ENCODE results near the gene PLEKHA4.
"Not testable (repeated sequence)": the region's sequence is repeated elsewhere in the genome, so short reads cannot be mapped to it uniquely, and the experiment has no call there.

Gene PLEKHA4

DNA sequence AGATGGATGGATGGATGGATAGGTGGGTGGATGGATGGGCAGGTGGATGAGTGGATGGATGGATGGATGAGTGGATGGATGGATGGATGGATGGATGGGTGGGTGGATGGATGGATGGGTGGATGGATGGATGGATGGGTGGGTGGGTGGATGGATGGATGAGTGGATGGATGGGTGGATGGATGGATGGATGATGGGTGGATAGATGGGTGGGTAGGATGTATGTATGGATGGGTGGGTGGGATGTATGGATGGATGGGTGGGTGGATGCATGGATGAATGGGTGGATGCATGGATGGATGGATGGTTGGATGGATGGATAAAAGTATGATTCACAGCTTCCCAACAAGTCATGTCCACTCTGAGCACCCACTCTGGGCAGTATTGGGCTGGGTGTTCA, 35.4 kb upstream of the PLEKHA4 start:
- peaks cover 13% of the 10 kb centered on the region for H3K36me3 ChIP-seq (ENCODE audit: control insufficient read depth, insufficient read depth, low read length)
- not testable (repeated sequence) for H3K9me3 ChIP-seq (ENCODE audit: control insufficient read depth, insufficient read depth, low read length); H3K27me3 ChIP-seq (ENCODE audit: control insufficient read depth, insufficient read depth, low read length); H3K4me3 ChIP-seq (ENCODE audit: low read length); H3K27ac ChIP-seq (ENCODE audit: low read length); DNase-seq (ENCODE audit: low read depth, low spot score); H3K4me1 ChIP-seq (ENCODE audit: control insufficient read depth, insufficient read depth, low read length)

DNA sequence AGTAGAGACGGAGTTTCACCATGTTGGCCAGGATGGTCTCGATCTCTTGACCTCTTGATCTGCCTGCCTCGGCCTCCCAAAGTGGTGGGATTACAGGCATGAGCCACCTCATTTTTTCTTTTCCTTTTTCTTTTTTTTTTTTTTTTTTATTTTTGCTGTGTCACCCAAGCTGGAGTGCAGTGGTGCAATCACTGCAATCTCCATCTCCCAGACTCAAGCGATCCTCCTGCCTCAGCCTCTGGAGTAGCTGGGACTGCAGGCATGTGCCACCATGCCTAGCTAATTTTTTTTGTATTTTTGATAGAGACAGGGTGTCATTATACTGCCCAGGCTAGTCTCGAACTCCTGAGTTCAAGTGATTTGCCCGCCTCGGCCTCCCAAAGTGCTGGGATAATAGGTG, 33.9 kb upstream of the PLEKHA4 start:
- DNase-seq (ENCODE audit: low read depth, low spot score); H3K9me3 ChIP-seq (ENCODE audit: control insufficient read depth, insufficient read depth, low read length); H3K4me1 ChIP-seq (ENCODE audit: control insufficient read depth, insufficient read depth, low read length); H3K27me3 ChIP-seq (ENCODE audit: control insufficient read depth, insufficient read depth, low read length); H3K27ac ChIP-seq (ENCODE audit: low read length); H3K4me3 ChIP-seq (ENCODE audit: low read length); H3K36me3 ChIP-seq (ENCODE audit: control insufficient read depth, insufficient read depth, low read length): not testable (repeated sequence)
- WGBS (ENCODE audit: insufficient coverage, insufficient read length) = no CpG with 5 or more reads among the region's 7 CpGs

GRCh38 chr19:48900477-48901406, 32.3 kb upstream of the PLEKHA4 start:
- DNase-seq (ENCODE audit: low read depth, low spot score) = no peak
- peak overlapping the region; percentile 71 for H3K4me3 ChIP-seq (ENCODE audit: low read length)
- H3K27me3 ChIP-seq (ENCODE audit: control insufficient read depth, insufficient read depth, low read length) = no peaks in the 10 kb centered on the region
- H3K4me1 ChIP-seq (ENCODE audit: control insufficient read depth, insufficient read depth, low read length) = peaks cover 1% of the 10 kb centered on the region; the same call in 1 of the 2 replicates
- H3K36me3 ChIP-seq (ENCODE audit: control insufficient read depth, insufficient read depth, low read length) = peaks cover 6% of the 10 kb centered on the region; the same call in 1 of the 2 replicates
- H3K27ac ChIP-seq (ENCODE audit: low read length) = no peak overlapping the region
- H3K9me3 ChIP-seq (ENCODE audit: control insufficient read depth, insufficient read depth, low read length) = no peaks in the 10 kb centered on the region
- no CpG with 5 or more reads among the region's 24 CpGs for whole genome bisulfite sequencing (ENCODE audit: insufficient coverage, insufficient read length)

DNA sequence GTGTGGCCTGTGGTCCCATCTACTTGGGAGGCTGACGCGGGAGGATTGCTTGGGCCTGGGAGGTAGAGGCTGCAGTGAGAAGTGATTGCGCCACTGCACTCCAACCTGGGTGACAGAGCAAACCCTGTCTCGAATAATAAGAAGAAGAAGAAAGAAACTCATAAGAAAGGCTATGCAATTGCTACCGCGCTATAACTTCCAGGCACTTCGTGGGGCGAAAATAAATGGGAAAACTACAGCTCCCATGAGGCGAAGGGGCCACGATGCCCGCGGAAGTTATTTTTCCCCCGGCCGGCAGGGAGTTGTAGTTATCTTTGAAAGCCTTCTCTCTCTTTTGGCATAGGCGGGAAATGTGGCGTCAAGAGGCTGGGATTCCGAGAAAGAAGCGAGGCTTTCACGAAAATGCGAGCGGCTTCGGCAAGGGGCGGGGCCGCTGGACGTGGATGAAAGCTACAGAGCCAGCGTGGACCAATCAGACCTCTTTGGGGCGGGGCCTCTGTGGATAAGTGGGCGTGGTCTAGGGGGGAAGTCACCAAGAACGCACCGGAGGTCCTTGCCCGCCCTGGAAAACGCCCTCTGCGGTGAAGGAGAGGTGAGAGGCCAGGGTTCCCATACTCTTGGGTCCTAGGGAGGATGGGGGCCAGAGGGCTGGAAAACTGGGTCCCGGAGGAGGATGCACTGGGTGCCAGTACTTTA, 31.5 kb upstream of the PLEKHA4 start, which contains the start of gene NUCB1:
Gene NUCB1 (plus strand): TSS at position 532 of the 696 bp plus-strand sequence. CDS start 485 bp downstream, outside the sequence.
- Histone ChIP-seq H3K27me3 (ENCODE audit: control insufficient read depth, insufficient read depth, low read length) (no peaks in the 10 kb centered on the region), H3K36me3 (ENCODE audit: control insufficient read depth, insufficient read depth, low read length) (no peaks in the 10 kb centered on the region), H3K9me3 (ENCODE audit: control insufficient read depth, insufficient read depth, low read length) (no peaks in the 10 kb centered on the region), H3K27ac (ENCODE audit: low read length) (no peak within 1 kb of the TSS), H3K4me1 (ENCODE audit: control insufficient read depth, insufficient read depth, low read length) (peaks cover 1% of the 10 kb centered on the region; the same call in 1 of the 2 replicates), H3K4me3 (ENCODE audit: low read length) (peak within 1 kb of the TSS; percentile 71)
- WGBS (ENCODE audit: insufficient coverage, insufficient read length) = no CpG with 5 or more reads among the region's 34 CpGs
- DNase-seq (ENCODE audit: low read depth, low spot score) = peak; percentile 96

GRCh38 chr19:48899386-48899749, 31.0 kb upstream of the PLEKHA4 start:
- not testable (repeated sequence) for H3K27me3 ChIP-seq (ENCODE audit: control insufficient read depth, insufficient read depth, low read length); H3K9me3 ChIP-seq (ENCODE audit: control insufficient read depth, insufficient read depth, low read length); H3K27ac ChIP-seq (ENCODE audit: low read length); DNase-seq (ENCODE audit: low read depth, low spot score); H3K36me3 ChIP-seq (ENCODE audit: control insufficient read depth, insufficient read depth, low read length); H3K4me1 ChIP-seq (ENCODE audit: control insufficient read depth, insufficient read depth, low read length); H3K4me3 ChIP-seq (ENCODE audit: low read length)
- WGBS (ENCODE audit: insufficient coverage, insufficient read length) = no CpG with 5 or more reads among the region's 11 CpGs

- no peaks in the 10 kb centered on the region for H3K27me3 ChIP-seq (ENCODE audit: control insufficient read depth, insufficient read depth, low read length)
- no CpG with 5 or more reads among the region's 5 CpGs for whole genome bisulfite sequencing (ENCODE audit: insufficient coverage, insufficient read length)
- no peak for DNase-seq (ENCODE audit: low read depth, low spot score)
- no peak overlapping the region for H3K27ac ChIP-seq (ENCODE audit: low read length)
- no peaks in the 10 kb centered on the region for H3K9me3 ChIP-seq (ENCODE audit: control insufficient read depth, insufficient read depth, low read length)
- no peaks in the 10 kb centered on the region for H3K36me3 ChIP-seq (ENCODE audit: control insufficient read depth, insufficient read depth, low read length)
- peaks cover 1% of the 10 kb centered on the region; the same call in 1 of the 2 replicates for H3K4me1 ChIP-seq (ENCODE audit: control insufficient read depth, insufficient read depth, low read length)
- H3K4me3 ChIP-seq (ENCODE audit: low read length) = no peak overlapping the region
These were observed 28.8 kb upstream of the PLEKHA4 start for GRCh38 chr19:48897181-48897580.

DNA sequence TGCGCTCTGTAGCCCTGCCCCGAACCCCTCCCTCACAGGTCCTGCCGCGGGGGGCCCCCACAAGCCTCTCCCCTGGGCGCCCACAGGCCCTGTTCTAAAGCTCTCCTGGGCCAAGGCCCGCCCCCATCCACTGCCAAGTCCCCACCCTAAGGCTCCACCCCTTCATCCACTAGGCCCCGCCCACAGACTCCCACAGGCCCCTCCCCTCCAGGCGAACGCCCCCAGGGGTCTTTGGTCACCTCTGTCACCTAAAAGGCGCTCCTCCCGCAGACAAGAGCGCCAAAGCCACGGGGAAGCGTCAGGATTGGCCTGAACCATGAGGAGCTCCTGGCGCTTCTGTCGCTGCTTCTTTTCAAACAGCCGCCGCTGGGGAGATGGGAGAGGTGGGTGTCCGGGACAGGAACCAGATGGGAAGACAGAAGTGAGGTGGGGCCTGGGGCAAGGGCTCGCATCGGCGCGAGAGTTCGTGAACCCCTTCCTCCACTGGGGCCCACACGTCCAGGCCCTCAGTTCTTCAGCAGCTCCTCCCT, 27.8 kb upstream of the PLEKHA4 start:
- peak overlapping the region; percentile 6; the same call in 1 of the 2 replicates for H3K4me3 ChIP-seq (ENCODE audit: low read length)

GRCh38 chr19:48895226-48895625, 26.8 kb upstream of the PLEKHA4 start:
- peaks cover 1% of the 10 kb centered on the region; the same call in 1 of the 2 replicates for H3K4me1 ChIP-seq (ENCODE audit: control insufficient read depth, insufficient read depth, low read length)
- H3K27ac ChIP-seq (ENCODE audit: low read length) = no peak overlapping the region
- H3K36me3 ChIP-seq (ENCODE audit: control insufficient read depth, insufficient read depth, low read length) = no peaks in the 10 kb centered on the region
- no peaks in the 10 kb centered on the region for H3K9me3 ChIP-seq (ENCODE audit: control insufficient read depth, insufficient read depth, low read length)
- DNase-seq (ENCODE audit: low read depth, low spot score) = no peak
- H3K4me3 ChIP-seq (ENCODE audit: low read length) = no peak overlapping the region
- H3K27me3 ChIP-seq (ENCODE audit: control insufficient read depth, insufficient read depth, low read length) = no peaks in the 10 kb centered on the region
- WGBS (ENCODE audit: insufficient coverage, insufficient read length) = no CpG with 5 or more reads among the region's 21 CpGs

More for the DNA sequence above, 27.8 kb upstream of the PLEKHA4 start:
- WGBS (ENCODE audit: insufficient coverage, insufficient read length) = no CpG with 5 or more reads among the region's 25 CpGs
- Histone ChIP-seq H3K36me3 (ENCODE audit: control insufficient read depth, insufficient read depth, low read length) (no peaks in the 10 kb centered on the region), H3K9me3 (ENCODE audit: control insufficient read depth, insufficient read depth, low read length) (no peaks in the 10 kb centered on the region), H3K27ac (ENCODE audit: low read length) (no peak overlapping the region), H3K4me1 (ENCODE audit: control insufficient read depth, insufficient read depth, low read length) (peaks cover 1% of the 10 kb centered on the region; the same call in 1 of the 2 replicates), H3K27me3 (ENCODE audit: control insufficient read depth, insufficient read depth, low read length) (no peaks in the 10 kb centered on the region)
- no peak for DNase-seq (ENCODE audit: low read depth, low spot score)

DNA sequence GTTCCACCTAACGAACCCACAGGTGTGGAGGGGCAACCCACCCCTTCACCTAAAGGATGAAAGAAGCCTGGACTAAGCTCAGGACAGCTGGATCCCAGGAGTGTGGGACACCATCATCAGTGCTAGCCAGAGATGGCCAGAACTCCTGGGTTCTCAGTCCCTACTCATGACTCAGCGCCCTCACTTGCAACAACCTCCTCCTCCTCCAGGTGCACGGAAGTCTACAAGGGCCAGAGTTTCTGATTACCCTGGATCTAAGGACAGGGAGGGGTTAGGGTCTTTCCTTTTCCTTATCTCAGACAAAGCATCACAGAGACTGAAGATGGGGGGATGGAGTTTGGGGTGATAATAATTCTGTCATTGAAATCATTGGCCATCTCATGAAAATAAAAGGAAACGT, 22.1 kb upstream of the PLEKHA4 start:
- H3K4me3 ChIP-seq (ENCODE audit: low read length) = no peak overlapping the region
- H3K36me3 ChIP-seq (ENCODE audit: control insufficient read depth, insufficient read depth, low read length) = no peaks in the 10 kb centered on the region
- no peak for DNase-seq (ENCODE audit: low read depth, low spot score)
- H3K27ac ChIP-seq (ENCODE audit: low read length) = no peak overlapping the region
- peaks cover 2% of the 10 kb centered on the region for H3K4me1 ChIP-seq (ENCODE audit: control insufficient read depth, insufficient read depth, low read length)
- no CpG with 5 or more reads among the region's 4 CpGs for WGBS (ENCODE audit: insufficient coverage, insufficient read length)
- no peaks in the 10 kb centered on the region for H3K9me3 ChIP-seq (ENCODE audit: control insufficient read depth, insufficient read depth, low read length)
- H3K27me3 ChIP-seq (ENCODE audit: control insufficient read depth, insufficient read depth, low read length) = no peaks in the 10 kb centered on the region

- H3K27ac ChIP-seq (ENCODE audit: low read length); H3K4me1 ChIP-seq (ENCODE audit: control insufficient read depth, insufficient read depth, low read length); H3K9me3 ChIP-seq (ENCODE audit: control insufficient read depth, insufficient read depth, low read length); H3K4me3 ChIP-seq (ENCODE audit: low read length); H3K27me3 ChIP-seq (ENCODE audit: control insufficient read depth, insufficient read depth, low read length); H3K36me3 ChIP-seq (ENCODE audit: control insufficient read depth, insufficient read depth, low read length); DNase-seq (ENCODE audit: low read depth, low spot score): not testable (repeated sequence)
- WGBS (ENCODE audit: insufficient coverage, insufficient read length) = no CpG with 5 or more reads among the region's 3 CpGs
These were observed 21.1 kb upstream of the PLEKHA4 start for GRCh38 chr19:48889496-48889895.
